K562 (cell line): ENCODE measurements around the gene UBE2R2. TPM values are rescaled to one million over a fixed set of nuclear protein-coding genes. Genes with fewer than 3 reads are reported as not detected.
"Not testable (repeated sequence)": the region's sequence is repeated elsewhere in the genome, so short reads cannot be mapped to it uniquely, and the experiment has no call there.

ENCODE experiments used
- ATAC-seq: fragments of 200-7000 bp; cut with Tn5 transposase; 3 replicates; pipeline ENCODE4 v1.9.1; 2020; ENCODE audit warnings: moderate library complexity
- BruUV-seq: library from RNA; stranded (reverse); fragments of 400-500 nt; replicated peaks from 2 replicates; lab custom pipeline; 2021; lab: Mats Ljungman, UMichigan
- CTCF ChIA-PET: fragments of 300-600 bp; formaldehyde crosslinking; extraction: SDS; loops from one replicate; lab custom pipeline; 2021; ENCODE audit warnings: low intra/inter-chr PET ratio; lab: Yijun Ruan, JAX
- POLR2A ChIA-PET: fragments of 300-600, 350-650 bp; sonication (Branson Sonifier 250); formaldehyde crosslinking; extraction: SDS; loops from one replicate; lab custom pipeline; 2021; ENCODE audit warnings: antibody characterized with exemption, inconsistent platforms; lab: Yijun Ruan, JAX
- DNase-seq, 4 experiments: peaks; one replicate each; pipeline versions ENCODE4 v3.0.0 to v3.0.0-alpha.2; 2011 to 2018; ENCODE audit warnings: low spot score in 3 of 4, mixed read lengths in 3 of 4; ENCODE audit errors: extremely low read depth in 1 of 4
- FAIRE-seq: peaks from 2 replicates; lab custom pipeline; 2011; peaks lifted over from hg19 to GRCh38; lab: Jason Lieb, UNC
- H2AFZ ChIP-seq: 2 replicates; pipeline ENCODE4 v1.6.0; 2011; ENCODE audit warnings: low read depth, low read length, control low read depth, inconsistent platforms
- H3K27ac ChIP-seq: fragments of 200-600 bp; 3 replicates; pipeline ENCODE4 v1.8.0; 2011; ENCODE audit warnings: low read depth, mild to moderate bottlenecking, control low read depth, inconsistent platforms, low read length, moderate library complexity, mixed read lengths; ENCODE audit errors: extremely low read depth
- H3K27me3 ChIP-seq, 2 experiments: fragments of 300-600 bp in 1 of 2; 2 replicates in 1 of 2; 3 replicates in 1 of 2; pipeline versions ENCODE4 v1.6.0 to v1.8.0; 2011; ENCODE audit warnings: inconsistent platforms in 2 of 2, low read length in 2 of 2, mild to moderate bottlenecking in 1 of 2, mixed read lengths in 1 of 2, moderate library complexity in 1 of 2; ENCODE audit not compliant: control insufficient read depth in 2 of 2, insufficient read depth in 2 of 2
- H3K36me3 ChIP-seq: fragments of 300-600 bp; 3 replicates; pipeline ENCODE4 v1.8.0; 2011; ENCODE audit warnings: mild to moderate bottlenecking, low read length, inconsistent platforms; ENCODE audit not compliant: control insufficient read depth, insufficient read depth
- H3K4me1 ChIP-seq, 2 experiments: fragments of 200-600 bp in 1 of 2; replicated peaks in 1 of 2; 2 replicates in 1 of 2; 3 replicates in 1 of 2; pipeline versions ENCODE4 v1.5.1 to v1.8.0; 2011; ENCODE audit warnings: inconsistent platforms in 2 of 2, low read length in 2 of 2, mild to moderate bottlenecking in 1 of 2, mixed read lengths in 1 of 2, moderate library complexity in 1 of 2; ENCODE audit not compliant: control insufficient read depth in 2 of 2, insufficient read depth in 2 of 2
- H3K4me2 ChIP-seq: 2 replicates; pipeline ENCODE4 v1.6.1; 2011; ENCODE audit warnings: low read length, control low read depth, inconsistent platforms, mixed read lengths; ENCODE audit not compliant: insufficient read depth
- H3K4me3 ChIP-seq: fragments of 200-600 bp; sonication (generic), shearing (Covaris generic); 2 replicates; pipeline ENCODE4 v1.5.1; 2016; ENCODE audit warnings: control low read depth, inconsistent platforms
- H3K79me2 ChIP-seq: fragments of 200-600 bp; 3 replicates; pipeline ENCODE4 v1.8.0; 2011; ENCODE audit warnings: low read length, inconsistent platforms; ENCODE audit not compliant: control insufficient read depth, insufficient read depth
- H3K9ac ChIP-seq, 2 experiments: 2 replicates each; pipeline versions ENCODE4 v1.6.0 to v1.6.1; 2011; ENCODE audit warnings: low read depth in 2 of 2, low read length in 2 of 2, control low read depth in 1 of 2, inconsistent platforms in 1 of 2, mild to moderate bottlenecking in 1 of 2, mixed read lengths in 1 of 2; ENCODE audit not compliant: insufficient read depth in 1 of 2
- H3K9me1 ChIP-seq: one replicate; pipeline ENCODE4 v1.6.0; 2011; ENCODE audit warnings: inconsistent platforms, mild to moderate bottlenecking, low read length, moderate library complexity; ENCODE audit not compliant: control insufficient read depth, insufficient read depth
- H3K9me3 ChIP-seq: replicated peaks from 2 replicates; pipeline ENCODE4 v1.5.1; 2011; ENCODE audit warnings: low read depth, low read length, inconsistent platforms; ENCODE audit not compliant: control insufficient read depth, insufficient read depth
- H4K20me1 ChIP-seq: replicated peaks from 2 replicates; pipeline ENCODE4 v1.6.1; 2011; ENCODE audit warnings: low read length, inconsistent platforms, mixed read lengths; ENCODE audit not compliant: control insufficient read depth, insufficient read depth
- ZNF699 ChIP-seq: fragments of 250-450 bp; sonication (Bioruptor Pico); IDR thresholded peaks from 2 replicates; pipeline ENCODE4 v1.8.0; 2021; ENCODE audit warnings: mild to moderate bottlenecking, moderate library complexity; ENCODE audit not compliant: insufficient replicate concordance
- WGBS: fragments of 100-300 bp; shearing (Covaris generic); methylation state at CpG from one replicate; pipeline ENCODE4 v1.1.6; 2016; ENCODE audit warnings: low coverage, mixed read lengths; ENCODE audit not compliant: insufficient coverage; ENCODE audit errors: missing lambda C conversion rate; 5-methylcytosine and 5-hydroxymethylcytosine counted together
- in situ Hi-C: fragments of 300-500 bp; cut with MboI; formaldehyde crosslinking; loops from 4 replicates; pipeline ENCODE4 v1.15.0; 2018; ENCODE audit warnings: inconsistent platforms, mixed read lengths
- intact Hi-C: fragments of 100-400 bp; cut with micrococcal nuclease; formaldehyde crosslinking; loops from 2 replicates; pipeline ENCODE4 v1.14.2; 2022
- polyA plus RNA-seq, 8 experiments: library from polyadenylated mRNA; depleted of rRNA in 4 of 8; stranded (reverse) in 5 of 8; unstranded in 3 of 8; fragments of >200 nt; fragmentation: Nextera tagmentation in 2 of 8; fragmentation: Illumina TruSeq in 1 of 8; extraction: Ambion mirVana in 2 of 8; extraction: Trizol in 1 of 8; gene quantifications; 2 replicates each; pipeline versions ENCODE4 v1.2.1 to v1.2.3, GENCODE V29; 2011 to 2014; ENCODE audit warnings: inconsistent platforms in 1 of 8, missing spikeins in 1 of 8
- total RNA-seq, 7 experiments: library from RNA; depleted of rRNA in 6 of 7; stranded (reverse); fragments of >200 nt in 6 of 7; fragmentation: Illumina TruSeq in 2 of 7; extraction: Trizol in 2 of 7; gene quantifications; 2 replicates each; pipeline versions ENCODE4 v1.2.1 to v1.2.3, GENCODE V29; 2011 to 2021; ENCODE audit warnings: low replicate concordance in 1 of 7
- TF ChIP-seq, protein P1 (sequence below): fragments of 250-450 bp; sonication (Bioruptor Pico); IDR thresholded peaks from 2 replicates; pipeline ENCODE4 v1.5.1; 2021; ENCODE audit warnings: mild to moderate bottlenecking
- TF ChIP-seq, protein P2 (sequence below): sonication (generic); formaldehyde crosslinking; IDR thresholded peaks from 2 replicates; pipeline ENCODE4 v1.4.0; 2020; ENCODE audit warnings: mild to moderate bottlenecking, missing genetic modification reagents

The UBE2R2 gene
- total and polyA plus RNA-seq, 9 of the 15 experiments (the other 6 are each of a cell fraction or from before 2014, with no cell fraction given), result 7.8 to 26.2 (median 11.8) TPM

- TF ChIP-seq, protein P1, sequence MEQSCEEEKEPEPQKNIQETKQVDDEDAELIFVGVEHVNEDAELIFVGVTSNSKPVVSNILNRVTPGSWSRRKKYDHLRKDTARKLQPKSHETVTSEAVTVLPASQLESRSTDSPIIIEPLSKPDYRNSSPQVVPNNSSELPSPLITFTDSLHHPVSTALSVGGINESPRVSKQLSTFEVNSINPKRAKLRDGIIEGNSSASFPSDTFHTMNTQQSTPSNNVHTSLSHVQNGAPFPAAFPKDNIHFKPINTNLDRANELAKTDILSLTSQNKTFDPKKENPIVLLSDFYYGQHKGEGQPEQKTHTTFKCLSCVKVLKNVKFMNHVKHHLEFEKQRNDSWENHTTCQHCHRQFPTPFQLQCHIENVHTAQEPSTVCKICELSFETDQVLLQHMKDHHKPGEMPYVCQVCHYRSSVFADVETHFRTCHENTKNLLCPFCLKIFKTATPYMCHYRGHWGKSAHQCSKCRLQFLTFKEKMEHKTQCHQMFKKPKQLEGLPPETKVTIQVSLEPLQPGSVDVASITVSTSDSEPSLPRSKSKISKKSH (CRISPR knock-in tag), result no peak
- TF ChIP-seq ZNF699 (CRISPR knock-in tag), result no peak
- TF ChIP-seq, protein P2, sequence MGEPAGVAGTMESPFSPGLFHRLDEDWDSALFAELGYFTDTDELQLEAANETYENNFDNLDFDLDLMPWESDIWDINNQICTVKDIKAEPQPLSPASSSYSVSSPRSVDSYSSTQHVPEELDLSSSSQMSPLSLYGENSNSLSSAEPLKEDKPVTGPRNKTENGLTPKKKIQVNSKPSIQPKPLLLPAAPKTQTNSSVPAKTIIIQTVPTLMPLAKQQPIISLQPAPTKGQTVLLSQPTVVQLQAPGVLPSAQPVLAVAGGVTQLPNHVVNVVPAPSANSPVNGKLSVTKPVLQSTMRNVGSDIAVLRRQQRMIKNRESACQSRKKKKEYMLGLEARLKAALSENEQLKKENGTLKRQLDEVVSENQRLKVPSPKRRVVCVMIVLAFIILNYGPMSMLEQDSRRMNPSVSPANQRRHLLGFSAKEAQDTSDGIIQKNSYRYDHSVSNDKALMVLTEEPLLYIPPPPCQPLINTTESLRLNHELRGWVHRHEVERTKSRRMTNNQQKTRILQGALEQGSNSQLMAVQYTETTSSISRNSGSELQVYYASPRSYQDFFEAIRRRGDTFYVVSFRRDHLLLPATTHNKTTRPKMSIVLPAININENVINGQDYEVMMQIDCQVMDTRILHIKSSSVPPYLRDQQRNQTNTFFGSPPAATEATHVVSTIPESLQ, result no peak
These were observed 142.8 kb downstream of the UBE2R2 start (continued) for GRCh38 chr9:33959725-33960124.

DNA sequence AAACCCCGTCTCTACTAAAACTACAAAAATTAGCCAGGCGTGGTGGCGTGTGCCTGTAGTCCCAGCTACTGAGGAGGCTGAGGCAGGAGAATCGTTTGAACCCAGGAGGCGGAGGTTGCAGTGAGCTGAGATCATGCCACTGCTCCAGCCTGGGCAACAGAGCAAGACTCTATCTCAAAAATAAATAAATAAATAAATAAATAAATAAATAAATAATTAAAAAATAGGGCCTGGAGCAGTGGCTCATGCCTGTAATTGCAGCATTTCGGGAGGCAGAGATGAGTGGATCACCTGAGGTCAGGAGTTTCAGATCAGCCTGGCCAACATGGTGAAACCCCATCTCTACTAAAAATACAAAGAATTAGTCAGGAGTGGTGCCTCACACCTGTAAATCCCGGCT is 145.5 kb downstream of the UBE2R2 start:
- WGBS, result 97% methylated on average over 6 of the region's 7 CpGs
- not testable (repeated sequence) for H3K9me1 ChIP-seq

More for the DNA sequence above, 145.5 kb downstream of the UBE2R2 start:
- H3K9ac ChIP-seq, H2AFZ ChIP-seq, H3K27ac ChIP-seq, H3K4me1 ChIP-seq, H3K4me3 ChIP-seq, in situ Hi-C loops, H3K79me2 ChIP-seq, H3K4me2 ChIP-seq, H3K27me3 ChIP-seq, CTCF ChIA-PET, DNase-seq, POLR2A ChIA-PET, FAIRE-seq, H4K20me1 ChIP-seq, ATAC-seq, BruUV-seq, H3K9me3 ChIP-seq, intact Hi-C loops: not testable (repeated sequence)
- H3K36me3 ChIP-seq, result peaks cover 58% of the 10 kb centered on the region
